OCI-LY7 (cell line): ENCODE measurements around the gene KEL. TPM values are rescaled to one million over a fixed set of nuclear protein-coding genes. Genes with fewer than 3 reads are reported as not detected.

Experiments used
- BruUV-seq: library from RNA; stranded (reverse); fragments of 400-500 nt; replicated peaks from 2 replicates; lab custom pipeline; 2021; lab: Mats Ljungman, UMichigan
- CTCF ChIA-PET: fragments of 300-600 bp; sonication (Branson Sonifier 250); formaldehyde crosslinking; loops from one replicate; lab custom pipeline; 2022; ENCODE audit warnings: antibody characterized with exemption; ENCODE audit not compliant: unreplicated experiment; lab: Charles Lee
- POLR2A ChIA-PET: fragments of 300-600 bp; sonication (Branson Sonifier 250); formaldehyde crosslinking; loops from one replicate; lab custom pipeline; 2022; ENCODE audit warnings: antibody characterized with exemption; lab: Charles Lee
- DNase-seq: peaks from one replicate; pipeline ENCODE4 v3.0.0-alpha.2; 2015; ENCODE audit warnings: low spot score
- H2AFZ ChIP-seq: fragments of 200-600 bp; sonication (generic), shearing (Covaris generic); 2 replicates; pipeline ENCODE4 v1.6.1; 2014; ENCODE audit warnings: mild to moderate bottlenecking, antibody characterized with exemption, low read length, moderate library complexity
- H3K27ac ChIP-seq: fragments of 200-600 bp; sonication (generic); 2 replicates; pipeline ENCODE4 v1.5.1; 2014; ENCODE audit warnings: mixed run types, low read depth, mild to moderate bottlenecking, moderate library complexity, low read length, inconsistent platforms; ENCODE audit not compliant: poor library complexity, severe bottlenecking
- H3K36me3 ChIP-seq: fragments of 200-600 bp; sonication (generic); 2 replicates; pipeline ENCODE4 v1.6.1; 2014; ENCODE audit warnings: mild to moderate bottlenecking, antibody characterized with exemption, low read length, moderate library complexity, mixed read lengths; ENCODE audit not compliant: insufficient read depth
- H3K4me1 ChIP-seq: fragments of 200-600 bp; sonication (generic); 2 replicates; pipeline ENCODE4 v1.5.1; 2014; ENCODE audit warnings: mild to moderate bottlenecking, low read length; ENCODE audit not compliant: insufficient read depth, poor library complexity, severe bottlenecking
- H3K4me2 ChIP-seq: fragments of 200-600 bp; sonication (generic); 2 replicates; pipeline ENCODE4 v1.6.1; 2014; ENCODE audit warnings: mild to moderate bottlenecking, low read length
- H3K4me3 ChIP-seq: fragments of 200-600 bp; sonication (generic); 2 replicates; pipeline ENCODE4 v1.5.1; 2014; ENCODE audit warnings: mild to moderate bottlenecking, low read depth, low read length; ENCODE audit not compliant: poor library complexity, severe bottlenecking
- H3K79me2 ChIP-seq: fragments of 200-600 bp; sonication (generic); 2 replicates; pipeline ENCODE4 v1.6.1; 2016; ENCODE audit warnings: low read depth, mild to moderate bottlenecking, low read length, moderate library complexity, mixed read lengths; ENCODE audit not compliant: insufficient read depth
- H3K9me2 ChIP-seq: fragments of 200-600 bp; sonication (generic); 2 replicates; pipeline ENCODE4 v1.6.1; 2016; ENCODE audit warnings: mild to moderate bottlenecking, low read length, mixed read lengths; ENCODE audit not compliant: insufficient read depth
- H3K9me3 ChIP-seq: fragments of 200-600 bp; sonication (generic); 2 replicates; pipeline ENCODE4 v1.6.1; 2014; ENCODE audit warnings: mild to moderate bottlenecking, mixed run types, low read length, mixed read lengths
- H4K20me1 ChIP-seq: fragments of 200-600 bp; sonication (generic); 2 replicates; pipeline ENCODE4 v1.6.1; 2014; ENCODE audit warnings: mild to moderate bottlenecking, antibody characterized with exemption, low read length, moderate library complexity, mixed read lengths; ENCODE audit not compliant: insufficient read depth
- CTCF ChIP-seq: fragments of 200-600 bp; sonication (generic); conservative IDR thresholded peaks from 2 replicates; pipeline ENCODE4 v1.5.1; 2014; ENCODE audit warnings: mild to moderate bottlenecking, antibody characterized with exemption, low read length, moderate library complexity, mixed read lengths
- EZH2phosphoT487 ChIP-seq: fragments of 200-600 bp; sonication (generic); IDR thresholded peaks from 2 replicates; pipeline ENCODE4 v1.6.1; 2018; ENCODE audit warnings: low read depth, borderline replicate concordance, mild to moderate bottlenecking, mixed run types, antibody characterized with exemption, low read length, moderate library complexity, mixed read lengths
- intact Hi-C: fragments of 100-400 bp; cut with micrococcal nuclease; formaldehyde crosslinking; loops from one replicate; pipeline ENCODE4 v1.10.0; 2022; ENCODE audit not compliant: unreplicated experiment
- total RNA-seq, 2 experiments: library from RNA; depleted of rRNA in 1 of 2; stranded (reverse); fragments of >200 nt in 1 of 2; shearing (Covaris generic) in 1 of 2; gene quantifications; 2 replicates each; pipeline ENCODE4 v1.2.3, GENCODE V29; 2014 to 2022

KEL gene
- total RNA-seq, 2 experiments from 2014 or later, result 1.5 to 2.2 TPM

- ChIA-PET POLR2A (no interaction called here), CTCF (no interaction called here)
- DNase-seq, result no peak
- Histone ChIP-seq H4K20me1 (no peaks in the 10 kb centered on the region), H3K9me3 (peaks cover 14% of the 10 kb centered on the region; the same call in 1 of the 2 replicates), H3K4me3 (no peak overlapping the region), H3K9me2 (no peaks in the 10 kb centered on the region), H3K4me1 (no peaks in the 10 kb centered on the region), H3K36me3 (no peaks in the 10 kb centered on the region), H3K4me2 (no peak overlapping the region), H3K27ac (no peak overlapping the region), H2AFZ (no peak overlapping the region), H3K79me2 (no peaks in the 10 kb centered on the region)
- TF ChIP-seq CTCF, result no peak
- TF ChIP-seq EZH2phosphoT487, result no peak
- BruUV-seq, result no TSS peak
- intact Hi-C loops, result no loop called here
These were observed 5.1 kb downstream of the KEL start for GRCh38 chr7:142956951-142957623.

- Histone ChIP-seq H3K4me1 (no peaks in the 10 kb centered on the region), H3K4me3 (no peak overlapping the region), H3K9me3 (peaks cover 14% of the 10 kb centered on the region; the same call in 1 of the 2 replicates), H3K4me2 (no peak overlapping the region), H3K27ac (no peak overlapping the region), H4K20me1 (no peaks in the 10 kb centered on the region), H3K36me3 (no peaks in the 10 kb centered on the region), H3K9me2 (no peaks in the 10 kb centered on the region), H3K79me2 (no peaks in the 10 kb centered on the region), H2AFZ (no peak overlapping the region)
- DNase-seq, result peak; percentile 47
- BruUV-seq, result no TSS peak
- CTCF ChIA-PET, result no interaction called here
- intact Hi-C loops, result no loop called here
- POLR2A ChIA-PET, result interaction anchor here (0.6 to 1.6 kb wide), 3 partner anchors 36 to 82 kb away, joined by 3 to 4 read pairs (median 4); no protein-coding TSS in a partner anchor
- no peak for TF ChIP-seq EZH2phosphoT487
- no peak for TF ChIP-seq CTCF
These were observed 7.4 kb downstream of the KEL start for GRCh38 chr7:142954680-142955268.

GRCh38 chr7:142950235-142950634, 11.9 kb downstream of the KEL start:
- Histone ChIP-seq H4K20me1 (no peaks in the 10 kb centered on the region), H3K4me2 (no peak overlapping the region), H2AFZ (no peak overlapping the region), H3K4me3 (no peak overlapping the region), H3K9me3 (peaks cover 12% of the 10 kb centered on the region; the same call in 1 of the 2 replicates), H3K27ac (no peak overlapping the region), H3K79me2 (no peaks in the 10 kb centered on the region), H3K9me2 (no peaks in the 10 kb centered on the region), H3K4me1 (no peaks in the 10 kb centered on the region), H3K36me3 (no peaks in the 10 kb centered on the region)
- DNase-seq, result no peak
- no TSS peak for BruUV-seq
- ChIA-PET POLR2A (no interaction called here), CTCF (no interaction called here)
- TF ChIP-seq CTCF (no peak), EZH2phosphoT487 (no peak)
- intact Hi-C loops, result no loop called here
